ENCODE results near the gene PSKH1.

PSKH1 gene

GRCh38 chr16:67963292-67963661 lies 70.2 kb downstream of the PSKH1 start:
- CTCF ChIA-PET = interaction anchor here (1.1 kb wide), 1 partner anchor 77 kb away, joined by 4 read pairs; no protein-coding TSS in a partner anchor
- POLR2A ChIA-PET = interaction anchor here (0.6 to 1.8 kb wide), 3 partner anchors 28 to 357 kb away, joined by 4 to 6 read pairs (median 5); partner anchors contain the start of genes DDX28 and DUS2
- no peaks in the 10 kb centered on the region for H3K9me3 ChIP-seq (ENCODE audit: control insufficient read depth, insufficient read depth, low read depth, low read length)
- no peak overlapping the region for H3K4me3 ChIP-seq (ENCODE audit: low read depth, low read length)
- no peak for TF ChIP-seq ZNF518A (tag by site-specific recombination; conservative IDR thresholded peaks at IDR 0.05; ENCODE audit: low read depth)
- TF ChIP-seq ZNF677 (tag by site-specific recombination; IDR thresholded peaks at IDR 0.05) = no peak
- no peak for TF ChIP-seq ZNF37A (tag by site-specific recombination; IDR thresholded peaks at IDR 0.05)
- TF ChIP-seq ZNF223 (tag by site-specific recombination; IDR thresholded peaks at IDR 0.05) = no peak
- TF ChIP-seq ZNF560 (tag by site-specific recombination; IDR thresholded peaks at IDR 0.05; ENCODE audit: borderline replicate concordance) = no peak
- TF ChIP-seq ZNF488 (tag by site-specific recombination; IDR thresholded peaks at IDR 0.05) = no peak
- no peak for TF ChIP-seq ZNF335 (tag by site-specific recombination; conservative IDR thresholded peaks at IDR 0.05)
- no peak for TF ChIP-seq ZNF785 (tag by site-specific recombination; IDR thresholded peaks at IDR 0.05)
- TF ChIP-seq ZNF362 (tag by site-specific recombination; IDR thresholded peaks at IDR 0.05) = no peak
- no peak for TF ChIP-seq ZNF18 (tag by site-specific recombination; IDR thresholded peaks at IDR 0.05)
- TF ChIP-seq ZNF280D (tag by site-specific recombination; IDR thresholded peaks at IDR 0.05) = no peak
- H3K27ac ChIP-seq (ENCODE audit: extremely low read depth, low read depth, low read length) = no peak overlapping the region
- H3K36me3 ChIP-seq (ENCODE audit: control insufficient read depth in 2 of 2, insufficient read depth in 1 of 2, low read length in 2 of 2) = peaks cover 0 to 78% of the 10 kb centered on the region in 2 experiments; a peak in 2 of 3 replicates
- no peaks in the 10 kb centered on the region; the same call in none of the 2 replicates for H3K4me1 ChIP-seq (ENCODE audit: control insufficient read depth, insufficient read depth, low read length)
